Measurements from ENCODE around the gene ENOX1. TPM values are rescaled to one million over a fixed set of nuclear protein-coding genes. Genes with fewer than 3 reads are reported as not detected.
A peak's percentile ranks its signal among the peaks of the same experiment; 100 is the strongest.

ENOX1 gene
- total RNA-seq, 1 experiment from 2014 or later, result 11.9 TPM

DNA sequence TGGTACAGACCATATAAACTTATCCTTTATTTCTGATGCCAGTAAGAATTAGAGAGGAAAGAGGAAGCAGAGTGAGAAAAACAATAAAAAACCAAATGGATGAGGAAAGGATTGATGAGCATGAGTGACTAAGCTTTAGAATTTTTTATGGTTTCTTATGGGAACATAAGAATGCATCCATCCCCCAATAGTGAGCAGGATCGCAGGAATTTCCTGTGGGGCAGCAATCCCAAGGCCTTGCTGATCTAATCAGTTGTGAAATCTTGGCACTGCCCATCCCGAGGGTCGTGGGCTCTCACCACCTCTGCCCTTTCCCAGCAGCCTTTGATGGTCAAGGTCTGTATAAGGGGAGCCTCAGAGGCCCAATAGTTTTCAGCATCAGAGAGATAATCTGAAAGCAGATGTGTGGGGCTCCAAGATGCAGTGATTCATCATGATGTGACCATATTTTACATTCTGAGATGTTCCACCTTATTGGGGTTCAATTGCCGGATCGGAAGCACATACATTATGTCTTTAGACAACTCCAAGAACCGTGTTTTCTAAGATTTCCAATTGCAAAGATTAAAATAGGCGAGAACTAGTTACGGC, 541.3 kb downstream of the ENOX1 start:
- H3K9me3 ChIP-seq (replicated peaks), result no peaks in the 10 kb centered on the region
- H3K27ac ChIP-seq, result peak overlapping the region; percentile 36
- no peaks in the 10 kb centered on the region for H3K27me3 ChIP-seq
- DNase-seq, result peak; percentile 14 to 17
- H3K4me3 ChIP-seq, result no peak overlapping the region
- no peaks in the 10 kb centered on the region for H3K36me3 ChIP-seq
- peaks cover 27% of the 10 kb centered on the region for H3K4me1 ChIP-seq

DNA sequence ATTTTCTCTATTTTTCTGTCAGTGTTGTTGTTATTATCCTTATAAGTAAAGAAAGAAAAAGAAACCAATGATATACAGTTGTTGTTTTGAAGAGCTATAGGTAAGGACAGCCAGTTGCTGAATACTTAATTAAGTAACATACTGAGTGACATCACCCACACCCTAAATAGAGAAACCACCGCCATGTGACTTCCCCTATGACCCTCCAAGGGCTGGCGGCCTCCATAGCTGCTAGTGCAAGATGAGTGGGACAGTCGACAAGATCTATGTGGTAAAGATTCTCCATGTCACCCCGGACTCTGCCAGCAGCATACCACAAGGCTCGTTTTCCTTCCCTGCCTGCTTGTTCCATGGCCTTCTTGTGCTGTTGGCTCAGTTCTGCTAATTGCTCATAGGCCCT, 542.3 kb downstream of the ENOX1 start:
- no peaks in the 10 kb centered on the region for H3K27me3 ChIP-seq
- H3K4me3 ChIP-seq, result no peak overlapping the region
- no peak overlapping the region for H3K27ac ChIP-seq
- H3K4me1 ChIP-seq, result peaks cover 27% of the 10 kb centered on the region
- no peak for DNase-seq
- no peaks in the 10 kb centered on the region for H3K9me3 ChIP-seq (replicated peaks)
- no peaks in the 10 kb centered on the region for H3K36me3 ChIP-seq

DNA sequence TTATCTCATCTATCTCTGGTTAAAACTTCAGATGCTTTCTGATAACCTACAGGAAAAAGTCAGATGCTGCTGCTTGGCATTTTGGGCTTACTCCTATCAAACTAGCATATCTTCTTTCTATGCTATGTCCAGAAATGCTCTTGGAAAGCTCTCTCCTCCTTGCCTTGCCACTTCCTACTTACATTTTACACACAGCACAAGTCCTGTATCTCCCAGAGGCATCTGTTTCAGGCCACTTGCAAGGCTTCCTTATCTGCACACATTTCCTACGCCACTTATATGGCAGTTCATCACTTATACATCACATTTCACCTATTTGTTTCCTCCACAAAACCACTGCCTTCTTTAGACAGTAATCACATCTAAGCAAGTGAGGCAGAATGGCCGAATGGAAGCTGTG, 543.1 kb downstream of the ENOX1 start:
- no peak overlapping the region for H3K27ac ChIP-seq
- H3K9me3 ChIP-seq (replicated peaks), result no peaks in the 10 kb centered on the region
- DNase-seq, result no peak
- H3K4me3 ChIP-seq, result no peak overlapping the region
- H3K36me3 ChIP-seq, result no peaks in the 10 kb centered on the region
- peaks cover 27% of the 10 kb centered on the region for H3K4me1 ChIP-seq
- no peaks in the 10 kb centered on the region for H3K27me3 ChIP-seq

DNA sequence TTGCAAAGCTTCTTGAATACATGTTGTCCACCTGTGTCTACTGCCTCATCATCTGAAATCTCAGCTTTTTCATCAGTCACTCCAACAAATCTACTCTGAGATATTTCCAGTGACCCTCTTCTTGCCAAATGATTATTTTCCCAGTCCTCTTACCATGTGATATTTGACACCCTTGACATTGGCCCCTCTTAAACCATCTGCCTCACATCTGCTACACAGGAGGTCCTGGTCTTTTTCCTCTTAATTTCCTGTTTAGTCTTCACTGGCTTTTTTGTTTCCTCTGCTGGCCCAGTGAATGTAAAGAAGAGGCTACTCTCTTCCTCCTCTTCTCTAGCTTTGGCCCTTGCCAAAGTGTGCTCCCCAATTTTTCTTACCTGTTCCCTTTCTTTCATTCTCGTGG, 544.7 kb downstream of the ENOX1 start:
- no peaks in the 10 kb centered on the region for H3K36me3 ChIP-seq
- H3K27ac ChIP-seq, result no peak overlapping the region
- H3K9me3 ChIP-seq (replicated peaks), result no peaks in the 10 kb centered on the region
- no peak overlapping the region for H3K4me3 ChIP-seq
- peaks cover 23% of the 10 kb centered on the region for H3K4me1 ChIP-seq
- peak; percentile 20 to 68 for DNase-seq
- no peaks in the 10 kb centered on the region for H3K27me3 ChIP-seq

DNA sequence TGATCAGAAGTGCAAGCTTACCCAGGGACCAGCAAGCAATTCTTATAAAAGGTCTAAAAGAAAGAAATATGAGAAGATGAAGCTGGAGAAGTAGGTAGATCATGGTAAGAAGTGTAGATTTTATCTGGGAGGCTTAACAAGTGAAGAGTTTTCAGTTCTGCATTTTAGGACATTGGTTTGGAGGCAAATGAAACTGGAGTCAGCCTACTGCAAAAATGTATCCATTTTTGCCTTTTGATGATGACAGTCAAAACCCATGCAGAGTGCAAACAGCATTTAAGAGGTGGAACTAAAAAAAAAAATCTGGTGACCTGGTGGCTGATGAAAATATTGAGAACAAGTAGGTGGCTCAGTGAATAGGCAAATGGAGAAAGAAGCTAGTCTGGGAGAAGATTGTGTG, 546.5 kb downstream of the ENOX1 start:
- Histone ChIP-seq H3K27ac (no peak overlapping the region), H3K9me3 (replicated peaks) (no peaks in the 10 kb centered on the region), H3K36me3 (no peaks in the 10 kb centered on the region), H3K4me3 (no peak overlapping the region), H3K4me1 (peaks cover 16% of the 10 kb centered on the region), H3K27me3 (no peaks in the 10 kb centered on the region)
- no peak for DNase-seq

DNA sequence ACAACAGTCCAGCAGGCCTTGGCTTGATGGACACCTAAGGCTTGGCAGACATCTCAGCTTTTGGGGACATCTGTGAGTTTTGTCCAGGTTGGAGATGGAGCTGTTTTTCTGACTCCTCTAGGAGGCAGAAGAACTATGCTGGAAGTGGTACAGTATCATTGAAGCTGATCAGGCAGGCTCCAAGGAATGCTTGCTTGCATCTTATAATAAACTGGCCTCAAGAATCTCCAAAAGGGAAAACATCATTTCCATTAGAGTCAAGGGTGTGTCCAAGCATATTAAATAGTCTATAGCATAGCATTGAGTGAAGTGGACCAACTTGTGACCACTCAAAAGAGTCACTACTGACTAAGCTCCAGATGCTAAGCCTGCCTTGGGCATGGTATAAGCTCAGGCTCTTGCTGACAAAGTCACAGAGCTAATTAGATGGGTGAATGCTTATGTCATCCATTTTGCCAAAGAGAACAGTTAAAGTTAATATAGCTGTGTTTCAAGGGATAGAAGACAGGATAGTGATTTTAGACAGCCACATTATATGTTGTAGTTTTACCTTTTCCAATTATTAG, 547.4 kb downstream of the ENOX1 start:
- Histone ChIP-seq H3K9me3 (replicated peaks) (no peaks in the 10 kb centered on the region), H3K27ac (no peak overlapping the region), H3K27me3 (no peaks in the 10 kb centered on the region), H3K36me3 (no peaks in the 10 kb centered on the region), H3K4me3 (no peak overlapping the region), H3K4me1 (peaks cover 11% of the 10 kb centered on the region)
- DNase-seq, result no peak

DNA sequence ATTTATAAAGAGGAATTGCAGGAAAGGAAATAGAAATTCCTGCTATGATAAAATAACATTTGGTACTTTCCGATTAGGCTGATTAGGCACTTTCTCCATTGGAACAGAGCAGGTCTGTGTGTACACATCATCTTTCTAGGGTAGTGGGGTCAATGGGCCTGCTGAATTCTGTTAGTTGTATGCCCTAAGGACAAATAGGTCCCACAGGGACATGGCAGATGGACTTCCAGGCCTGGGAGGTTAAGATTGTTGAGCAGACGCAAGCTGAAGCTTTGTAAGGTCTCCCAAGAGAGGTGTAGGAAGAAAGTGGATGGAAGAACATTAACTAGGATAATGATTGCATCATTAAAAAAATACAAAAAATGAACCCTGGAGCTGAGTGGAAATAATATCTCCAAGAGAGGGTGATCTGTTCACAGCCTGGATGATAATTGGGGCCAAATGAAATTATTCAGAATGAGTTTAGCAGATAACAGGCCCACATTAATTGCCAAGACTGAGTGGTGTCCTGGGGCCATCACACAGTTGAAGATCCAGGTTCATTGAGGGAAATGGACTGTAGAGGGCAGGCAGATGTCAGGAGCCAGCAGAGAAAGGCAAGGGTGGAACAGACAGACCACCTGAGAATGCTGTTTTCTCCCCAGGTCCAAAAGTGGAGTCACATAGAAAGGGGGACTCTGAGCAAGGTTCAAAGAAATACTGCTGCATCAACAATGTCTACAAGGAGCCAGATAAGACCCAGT, 548.3 kb downstream of the ENOX1 start:
- no peak overlapping the region for H3K27ac ChIP-seq

DNA sequence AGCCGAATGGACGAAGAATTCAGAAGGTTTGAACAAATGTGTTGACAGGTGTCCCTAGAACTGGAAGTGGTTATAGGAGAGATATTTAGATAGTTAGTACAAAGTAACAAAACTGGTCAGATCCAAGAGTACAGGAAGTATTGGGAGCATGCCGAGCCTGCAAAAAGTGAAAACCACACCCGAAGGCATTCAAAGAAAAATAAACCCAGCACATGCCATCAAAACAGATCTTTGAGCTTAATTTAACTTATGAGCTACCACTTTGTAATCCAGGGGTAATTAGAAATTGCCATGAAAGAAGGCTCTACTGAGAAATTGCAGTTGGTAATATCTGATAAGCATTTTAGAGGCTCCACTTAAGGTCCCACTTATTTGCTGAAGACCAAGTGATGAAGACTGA, 549.2 kb downstream of the ENOX1 start:
- no peaks in the 10 kb centered on the region for H3K27me3 ChIP-seq
- H3K36me3 ChIP-seq, result no peaks in the 10 kb centered on the region; the same call in 1 of the 2 replicates
- peaks cover 9% of the 10 kb centered on the region for H3K4me1 ChIP-seq
- DNase-seq, result no peak
- no peak overlapping the region for H3K4me3 ChIP-seq
- no peak overlapping the region for H3K27ac ChIP-seq
- no peaks in the 10 kb centered on the region for H3K9me3 ChIP-seq (replicated peaks)

More for the DNA sequence above, 548.3 kb downstream of the ENOX1 start:
- Histone ChIP-seq H3K4me1 (peaks cover 11% of the 10 kb centered on the region), H3K4me3 (no peak overlapping the region), H3K9me3 (replicated peaks) (no peaks in the 10 kb centered on the region), H3K36me3 (no peaks in the 10 kb centered on the region; the same call in 1 of the 2 replicates), H3K27me3 (no peaks in the 10 kb centered on the region)
- no peak for DNase-seq

DNA sequence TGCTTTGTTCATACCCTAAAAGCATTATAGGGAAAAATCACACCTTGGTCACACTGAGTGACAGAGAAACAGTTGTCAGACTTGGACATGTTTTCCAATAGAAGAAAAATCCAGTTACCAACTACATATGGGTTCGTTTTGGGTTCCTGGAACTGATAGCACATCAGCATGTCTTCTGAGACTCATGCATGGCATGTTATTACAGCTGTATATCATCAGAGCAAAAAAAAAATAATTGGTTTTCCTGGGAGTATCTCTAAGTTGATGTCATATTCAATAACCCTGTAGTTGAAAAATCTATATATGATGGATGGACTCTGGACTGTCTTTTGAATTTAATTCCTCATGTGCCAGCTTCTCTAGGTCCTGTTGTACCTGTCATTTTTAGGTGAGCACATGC, 551.7 kb downstream of the ENOX1 start:
- Histone ChIP-seq H3K4me1 (peaks cover 17% of the 10 kb centered on the region), H3K36me3 (no peaks in the 10 kb centered on the region; the same call in 1 of the 2 replicates), H3K9me3 (replicated peaks) (no peaks in the 10 kb centered on the region), H3K27ac (no peak overlapping the region), H3K4me3 (no peak overlapping the region), H3K27me3 (no peaks in the 10 kb centered on the region)
- DNase-seq, result no peak

DNA sequence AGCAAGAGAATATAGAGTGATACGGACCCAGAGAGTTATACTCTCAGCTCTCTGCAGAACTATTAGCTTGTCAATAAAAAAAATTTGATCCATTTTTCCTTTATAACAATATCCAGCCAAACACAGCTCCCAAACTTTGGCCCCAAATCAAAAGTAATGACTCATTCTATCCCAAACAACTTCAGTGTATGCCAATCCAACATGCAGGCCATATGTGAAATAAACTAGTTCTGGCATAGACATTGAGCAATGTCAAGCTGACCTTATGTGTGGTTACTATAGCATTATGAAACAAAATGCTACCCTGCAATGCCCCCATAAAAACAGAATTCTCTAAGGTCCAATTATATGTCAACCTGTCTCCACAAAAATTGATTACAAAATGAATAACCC, 553.9 kb downstream of the ENOX1 start:
- Histone ChIP-seq H3K9me3 (replicated peaks) (no peaks in the 10 kb centered on the region), H3K27ac (no peak overlapping the region), H3K27me3 (no peaks in the 10 kb centered on the region), H3K36me3 (no peaks in the 10 kb centered on the region; the same call in 1 of the 2 replicates), H3K4me3 (no peak overlapping the region), H3K4me1 (peaks cover 20% of the 10 kb centered on the region)
- DNase-seq, result no peak

DNA sequence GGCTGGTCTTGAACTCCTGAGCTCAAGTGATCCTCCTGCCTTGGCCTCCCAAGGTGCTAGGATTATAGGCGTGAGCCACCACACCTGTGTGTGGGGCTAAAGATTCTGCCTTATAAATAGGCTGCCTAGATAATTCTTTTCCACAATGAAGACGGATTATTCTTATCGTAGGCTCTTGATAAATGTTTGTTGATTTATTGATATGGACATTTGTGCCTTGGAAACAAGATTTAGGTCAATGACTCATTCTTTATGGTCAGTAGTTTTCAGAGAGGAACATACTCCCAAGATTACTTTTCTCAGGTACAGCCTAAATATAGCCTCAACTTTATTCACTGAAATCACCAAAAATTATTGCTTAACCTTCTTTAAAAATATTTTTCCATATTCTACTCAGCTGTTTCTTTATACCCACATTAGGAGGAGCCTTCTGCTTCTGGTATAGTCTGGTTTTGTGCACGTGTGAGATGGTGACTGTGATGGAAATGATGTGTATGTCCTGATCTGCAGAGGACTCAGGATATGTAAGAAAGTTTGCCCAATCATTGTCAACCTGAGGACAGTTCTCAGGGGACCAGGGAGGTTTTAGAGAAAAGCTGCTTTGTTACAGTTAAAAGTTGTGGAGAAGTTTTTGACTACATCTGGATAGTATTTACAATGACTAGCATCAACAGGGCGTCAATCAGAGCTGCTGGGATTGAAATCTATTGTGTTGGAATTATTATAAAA, 554.5 kb downstream of the ENOX1 start:
- Histone ChIP-seq H3K27ac (no peak overlapping the region), H3K27me3 (no peaks in the 10 kb centered on the region), H3K4me3 (no peak overlapping the region), H3K9me3 (replicated peaks) (no peaks in the 10 kb centered on the region), H3K4me1 (peaks cover 24% of the 10 kb centered on the region), H3K36me3 (no peaks in the 10 kb centered on the region; the same call in 1 of the 2 replicates)
- DNase-seq, result no peak

DNA sequence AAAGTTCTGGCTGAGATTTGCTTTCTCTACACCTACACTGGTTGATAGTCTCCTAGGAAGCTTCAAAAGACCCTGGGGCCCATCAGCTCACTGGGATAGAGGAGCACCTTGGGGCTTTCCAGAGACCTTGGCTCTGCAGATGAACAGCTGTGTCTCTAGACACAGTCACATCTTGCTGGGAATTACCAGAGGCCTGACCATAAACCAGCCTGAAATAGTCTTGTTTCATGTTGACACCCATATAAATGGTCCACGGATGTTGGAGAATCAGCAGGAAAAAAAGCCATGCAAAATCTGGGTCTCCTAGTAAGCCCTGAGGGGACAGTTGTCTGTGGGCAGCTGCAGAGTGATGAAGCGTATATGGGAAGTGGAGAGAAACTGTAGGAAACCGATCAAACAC, 555.8 kb downstream of the ENOX1 start:
- Histone ChIP-seq H3K36me3 (no peaks in the 10 kb centered on the region; the same call in 1 of the 2 replicates), H3K9me3 (replicated peaks) (no peaks in the 10 kb centered on the region), H3K4me1 (peaks cover 25% of the 10 kb centered on the region), H3K4me3 (no peak overlapping the region), H3K27ac (peak overlapping the region; percentile 40), H3K27me3 (no peaks in the 10 kb centered on the region)
- peak; percentile 76 to 90 for DNase-seq

DNA sequence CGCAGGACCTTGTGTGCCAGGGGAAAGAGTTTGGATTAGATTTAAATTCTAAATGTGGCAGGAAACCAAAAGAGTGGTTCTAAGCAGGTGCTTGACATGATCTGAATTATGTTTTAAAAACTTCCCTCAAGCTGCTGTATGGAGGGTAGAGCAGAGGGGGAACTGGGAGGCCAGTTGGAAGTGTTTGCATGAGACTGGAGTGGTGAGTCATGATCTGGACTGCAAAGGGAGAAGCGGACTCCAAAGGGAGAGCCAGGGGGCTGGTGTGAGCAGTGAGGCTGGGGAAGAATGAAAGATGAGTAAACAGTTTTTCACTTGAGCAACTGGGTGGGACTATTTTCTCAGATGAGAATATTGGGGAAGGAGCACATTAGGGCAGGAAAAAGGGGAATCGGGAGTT, 557.3 kb downstream of the ENOX1 start:
- Histone ChIP-seq H3K4me1 (peaks cover 25% of the 10 kb centered on the region), H3K27me3 (no peaks in the 10 kb centered on the region), H3K36me3 (no peaks in the 10 kb centered on the region; the same call in 1 of the 2 replicates), H3K4me3 (no peak overlapping the region), H3K27ac (no peak overlapping the region), H3K9me3 (replicated peaks) (no peaks in the 10 kb centered on the region)
- DNase-seq, result no peak

DNA sequence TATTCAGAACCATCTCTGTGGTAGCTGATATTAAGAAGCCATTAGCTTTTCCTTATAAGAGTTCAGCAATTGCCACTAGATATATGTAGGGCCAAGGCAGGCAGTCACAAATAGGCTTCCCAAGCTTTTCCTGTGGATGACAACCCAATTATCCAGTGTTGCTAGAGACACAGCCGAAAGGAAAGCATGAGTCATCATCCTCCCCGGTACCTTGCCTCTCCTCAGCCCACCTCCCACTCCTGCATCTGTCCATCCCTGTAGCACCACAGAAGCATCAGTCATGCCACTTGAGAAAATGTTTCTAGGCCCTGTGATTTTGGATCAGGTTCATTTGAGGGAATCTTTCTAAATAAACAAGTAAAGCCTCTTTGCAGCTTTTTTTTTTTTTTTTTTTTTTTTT, 559.1 kb downstream of the ENOX1 start:
- Histone ChIP-seq H3K27ac (no peak overlapping the region), H3K9me3 (replicated peaks) (no peaks in the 10 kb centered on the region), H3K4me1 (peaks cover 25% of the 10 kb centered on the region), H3K27me3 (no peaks in the 10 kb centered on the region), H3K36me3 (no peaks in the 10 kb centered on the region), H3K4me3 (no peak overlapping the region)
- peak; percentile 49 to 61 for DNase-seq

DNA sequence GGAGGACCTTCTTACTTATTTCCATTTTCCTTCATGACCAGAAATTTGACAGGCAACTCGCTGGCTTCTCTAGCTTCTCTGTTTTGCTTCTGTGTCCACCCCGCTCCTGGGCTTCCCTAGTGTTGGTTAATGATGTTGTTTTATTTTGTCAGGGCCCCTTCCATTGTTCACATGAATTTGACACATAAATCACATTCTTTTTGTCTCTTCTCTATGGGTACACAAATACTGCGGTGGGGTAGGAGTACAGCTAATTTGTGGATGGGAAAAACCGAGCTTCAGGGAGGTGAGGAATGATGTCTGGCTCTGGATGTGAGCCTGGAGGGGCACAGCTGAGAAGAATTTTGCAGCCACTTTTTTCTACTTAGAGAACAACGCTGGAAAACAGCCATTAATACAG, 563.6 kb downstream of the ENOX1 start:
- peaks cover 5% of the 10 kb centered on the region for H3K4me1 ChIP-seq
- no peaks in the 10 kb centered on the region for H3K27me3 ChIP-seq
- no peaks in the 10 kb centered on the region for H3K9me3 ChIP-seq (replicated peaks)
- H3K4me3 ChIP-seq, result no peak overlapping the region
- H3K36me3 ChIP-seq, result no peaks in the 10 kb centered on the region
- H3K27ac ChIP-seq, result no peak overlapping the region
- no peak for DNase-seq
